ENCODE results near the gene LST1.

The LST1 gene

GRCh38 chr6:31614684-31615578, 28.9 kb downstream of the LST1 start, which contains the start of gene AIF1:
AIF1 (plus strand) TSS chr6:31615234; CDS start chr6:31615330, 96 bp downstream.
- DNase-seq (ENCODE audit: low read depth): no peak
- no peak within 1 kb of the TSS for H3K4me3 ChIP-seq (ENCODE audit: low read depth, low read length)

DNA sequence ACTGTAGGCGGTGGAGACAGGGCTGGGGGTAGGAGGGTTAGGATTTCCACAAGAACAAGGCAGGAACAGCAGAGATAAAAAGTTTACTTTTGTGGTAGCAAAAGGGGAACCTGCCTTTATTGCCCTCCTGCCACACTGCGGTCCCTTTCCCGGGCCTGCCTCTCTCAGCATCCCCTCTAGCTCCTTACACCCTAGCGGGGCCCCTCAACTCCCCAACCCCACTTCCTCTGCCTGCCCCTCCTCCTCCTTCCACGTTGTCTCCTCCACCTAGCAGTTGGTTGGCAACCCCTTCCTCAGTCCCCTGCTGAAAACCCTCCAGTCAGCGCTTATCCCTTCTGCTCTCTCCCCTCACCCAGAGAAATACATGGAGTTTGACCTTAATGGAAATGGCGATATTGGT, 29.7 kb downstream of the LST1 start:
- no peak for DNase-seq (ENCODE audit: low read depth)
- H3K4me3 ChIP-seq (ENCODE audit: low read depth, low read length): no peak overlapping the region
- TF ChIP-seq, protein P1, sequence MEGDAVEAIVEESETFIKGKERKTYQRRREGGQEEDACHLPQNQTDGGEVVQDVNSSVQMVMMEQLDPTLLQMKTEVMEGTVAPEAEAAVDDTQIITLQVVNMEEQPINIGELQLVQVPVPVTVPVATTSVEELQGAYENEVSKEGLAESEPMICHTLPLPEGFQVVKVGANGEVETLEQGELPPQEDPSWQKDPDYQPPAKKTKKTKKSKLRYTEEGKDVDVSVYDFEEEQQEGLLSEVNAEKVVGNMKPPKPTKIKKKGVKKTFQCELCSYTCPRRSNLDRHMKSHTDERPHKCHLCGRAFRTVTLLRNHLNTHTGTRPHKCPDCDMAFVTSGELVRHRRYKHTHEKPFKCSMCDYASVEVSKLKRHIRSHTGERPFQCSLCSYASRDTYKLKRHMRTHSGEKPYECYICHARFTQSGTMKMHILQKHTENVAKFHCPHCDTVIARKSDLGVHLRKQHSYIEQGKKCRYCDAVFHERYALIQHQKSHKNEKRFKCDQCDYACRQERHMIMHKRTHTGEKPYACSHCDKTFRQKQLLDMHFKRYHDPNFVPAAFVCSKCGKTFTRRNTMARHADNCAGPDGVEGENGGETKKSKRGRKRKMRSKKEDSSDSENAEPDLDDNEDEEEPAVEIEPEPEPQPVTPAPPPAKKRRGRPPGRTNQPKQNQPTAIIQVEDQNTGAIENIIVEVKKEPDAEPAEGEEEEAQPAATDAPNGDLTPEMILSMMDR (IDR thresholded peaks at IDR 0.05; ENCODE audit: insufficient read depth, low read depth, low read length, missing control alignments): no peak

More at GRCh38 chr6:31614684-31615578, 28.9 kb downstream of the LST1 start, which contains the start of gene AIF1:
- TF ChIP-seq, protein P1 (IDR thresholded peaks at IDR 0.05; ENCODE audit: insufficient read depth, low read depth, low read length, missing control alignments): no peak

GRCh38 chr6:31617010-31617409, 30.9 kb downstream of the LST1 start:
- peak; percentile 49 for DNase-seq (ENCODE audit: low read depth)
- TF ChIP-seq, protein P1 (IDR thresholded peaks at IDR 0.05; ENCODE audit: insufficient read depth, low read depth, low read length, missing control alignments): no peak

DNA sequence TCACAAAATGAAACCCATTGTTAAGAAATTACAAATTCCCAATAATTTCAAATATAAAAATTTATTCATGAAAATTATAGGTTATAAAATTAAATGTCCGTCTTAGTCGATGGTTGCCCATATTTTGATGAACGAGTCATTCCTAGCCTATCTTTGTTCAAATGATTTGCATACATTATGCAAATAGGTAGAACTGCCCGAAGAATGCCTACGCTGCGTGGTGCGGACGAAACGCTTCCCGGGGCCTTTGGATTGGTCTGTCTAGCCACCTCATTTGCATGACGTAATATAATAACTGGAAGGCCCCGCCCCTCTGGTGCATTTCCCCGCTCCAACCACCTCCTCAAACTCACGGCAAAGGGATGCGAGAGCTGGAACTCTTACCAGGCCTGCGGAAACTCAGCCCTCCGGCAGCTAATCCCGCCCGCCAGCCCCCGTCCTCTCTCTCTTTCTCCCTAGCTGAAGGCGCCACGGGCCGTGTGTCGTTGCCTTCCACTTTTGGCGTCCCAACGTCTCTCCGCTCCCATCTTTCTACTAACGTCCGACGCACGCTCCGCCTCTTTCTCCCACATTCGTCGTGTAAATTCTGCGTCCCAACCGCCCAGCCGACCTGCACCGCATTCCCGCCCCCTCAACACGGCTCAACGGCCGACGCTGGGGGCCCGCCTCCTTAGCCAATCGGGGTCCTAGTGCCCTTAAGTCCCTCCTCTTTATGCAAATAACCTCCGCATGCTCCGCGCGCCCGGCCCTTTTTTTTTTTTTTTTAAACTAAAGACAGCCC, 33.9 kb downstream of the LST1 start:
- peak overlapping the region; percentile 68 for H3K4me3 ChIP-seq (ENCODE audit: low read depth, low read length)
- TF ChIP-seq, protein P1 (IDR thresholded peaks at IDR 0.05; ENCODE audit: insufficient read depth, low read depth, low read length, missing control alignments): no peak
- peak; percentile 100 for DNase-seq (ENCODE audit: low read depth)

More at GRCh38 chr6:31617010-31617409, 30.9 kb downstream of the LST1 start:
- no peak overlapping the region for H3K4me3 ChIP-seq (ENCODE audit: low read depth, low read length)

DNA sequence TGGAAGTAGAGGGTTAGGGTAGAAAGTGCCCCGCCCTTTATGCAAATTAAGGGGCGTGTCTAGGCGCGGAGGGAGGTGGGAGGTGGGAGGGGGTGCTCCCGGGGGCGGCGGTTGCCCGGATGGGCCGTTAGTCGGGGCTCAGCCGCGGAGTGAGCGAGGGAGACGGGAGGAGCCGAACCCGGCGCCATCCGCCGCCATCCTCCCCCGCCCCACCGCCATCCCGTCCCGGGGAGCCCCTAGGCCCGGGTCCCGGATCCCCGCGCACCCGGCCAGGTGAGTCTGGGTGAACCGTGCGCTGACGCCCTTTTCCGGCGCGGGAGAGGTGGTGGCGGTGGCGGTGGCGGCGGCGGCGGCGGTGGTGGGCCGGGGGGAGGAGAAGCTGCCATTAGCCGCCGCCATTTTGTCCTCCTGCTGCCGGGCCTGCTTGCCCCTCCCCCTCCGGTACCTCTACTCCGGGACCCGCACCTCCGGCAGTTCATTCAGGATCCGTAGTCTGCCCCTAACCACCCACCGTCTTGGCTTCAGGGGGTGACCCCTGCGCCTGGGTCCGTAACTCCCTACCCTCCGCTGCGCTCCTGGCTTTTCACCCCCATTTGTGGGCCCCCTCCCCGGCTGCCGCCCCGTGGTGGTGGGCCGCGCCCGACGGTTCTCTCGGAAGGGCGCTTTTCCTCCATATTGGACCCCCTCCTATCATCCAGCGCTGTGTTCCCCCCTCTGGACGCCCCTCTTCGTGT, 34.7 kb downstream of the LST1 start, which contains the start of gene PRRC2A:
Gene PRRC2A, plus strand, starts transcription at position 130 of the 734 bp plus-strand sequence. CDS start 2,075 bp downstream, outside the sequence.
- TF ChIP-seq, protein P1 (IDR thresholded peaks at IDR 0.05; ENCODE audit: insufficient read depth, low read depth, low read length, missing control alignments): no peak
- DNase-seq (ENCODE audit: low read depth): no peak
- H3K4me3 ChIP-seq (ENCODE audit: low read depth, low read length): peak within 1 kb of the TSS; percentile 98

DNA sequence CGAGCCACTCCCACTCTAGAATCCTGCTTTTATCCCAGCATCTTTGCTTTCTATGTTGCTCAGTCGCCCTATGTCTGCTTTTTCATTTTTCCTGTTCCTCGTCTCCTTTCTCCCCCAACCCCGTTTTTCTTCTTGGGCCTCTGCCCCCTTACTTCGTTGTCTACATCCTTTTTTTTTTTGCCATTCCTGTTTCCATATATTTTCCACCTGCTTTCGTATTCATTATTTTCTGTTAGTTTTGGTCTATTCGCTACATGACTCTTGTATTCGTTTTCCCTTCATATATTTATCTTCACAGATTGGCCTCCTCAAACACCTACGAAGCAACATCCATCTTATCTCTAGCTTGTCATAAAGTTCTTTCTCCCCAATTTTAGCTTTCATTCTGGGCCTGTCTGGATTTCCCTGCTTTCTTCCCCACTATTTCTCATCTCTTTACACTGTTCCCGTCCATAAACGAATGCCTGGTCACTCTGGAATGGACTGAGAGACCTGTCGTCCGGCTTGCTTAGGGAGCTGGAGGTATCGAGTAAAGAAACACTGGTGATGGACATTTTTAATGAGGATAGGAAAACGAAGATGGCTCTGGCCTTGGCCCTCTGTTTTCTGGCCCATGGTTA, 35.4 kb downstream of the LST1 start:
- H3K4me3 ChIP-seq (ENCODE audit: low read depth, low read length): peak overlapping the region; percentile 98
- TF ChIP-seq, protein P1 (IDR thresholded peaks at IDR 0.05; ENCODE audit: insufficient read depth, low read depth, low read length, missing control alignments): no peak
- DNase-seq (ENCODE audit: low read depth): no peak

All from GM12865 (cell line).